Uterus (tissue), 2 donors: ENCODE results near the gene PJA1.

Experiments used
- CTCF ChIP-seq, 4 experiments: fragments of 200-600 bp in 2 of 4; fragments of 450-650 bp in 2 of 4; sonication (generic) in 2 of 4; IDR thresholded peaks; one replicate each; pipeline ENCODE4 v1.5.1; 2016 to 2019; ENCODE audit warnings: antibody characterized with exemption in 4 of 4, mild to moderate bottlenecking in 2 of 4, moderate library complexity in 1 of 4
- POLR2A ChIP-seq, 2 donors: fragments of 450-650 bp; IDR thresholded peaks; one replicate each; pipeline ENCODE4 v1.6.1; 2016; ENCODE audit warnings: antibody characterized with exemption in 2 of 2, mild to moderate bottlenecking in 1 of 2, moderate library complexity in 1 of 2

GRCh38 chrX:69139516-69139915 is 25.7 kb downstream of the PJA1 start:
- TF ChIP-seq CTCF (IDR thresholded peaks at IDR 0.05) (no peak), POLR2A (IDR thresholded peaks at IDR 0.05) (no peak)
